GM21825 (cell line): ENCODE measurements around the gene SACS.
"Not testable (repeated sequence)": the region's sequence is repeated elsewhere in the genome, so short reads cannot be mapped to it uniquely, and the experiment has no call there.

Experiments used
- ATAC-seq: cut with Tn5 transposase; IDR thresholded peaks from one replicate; pipeline ENCODE4 v1.9.1; 2021; ENCODE audit warnings: mild to moderate bottlenecking, moderate library complexity; ENCODE audit not compliant: unreplicated experiment

The SACS gene

DNA sequence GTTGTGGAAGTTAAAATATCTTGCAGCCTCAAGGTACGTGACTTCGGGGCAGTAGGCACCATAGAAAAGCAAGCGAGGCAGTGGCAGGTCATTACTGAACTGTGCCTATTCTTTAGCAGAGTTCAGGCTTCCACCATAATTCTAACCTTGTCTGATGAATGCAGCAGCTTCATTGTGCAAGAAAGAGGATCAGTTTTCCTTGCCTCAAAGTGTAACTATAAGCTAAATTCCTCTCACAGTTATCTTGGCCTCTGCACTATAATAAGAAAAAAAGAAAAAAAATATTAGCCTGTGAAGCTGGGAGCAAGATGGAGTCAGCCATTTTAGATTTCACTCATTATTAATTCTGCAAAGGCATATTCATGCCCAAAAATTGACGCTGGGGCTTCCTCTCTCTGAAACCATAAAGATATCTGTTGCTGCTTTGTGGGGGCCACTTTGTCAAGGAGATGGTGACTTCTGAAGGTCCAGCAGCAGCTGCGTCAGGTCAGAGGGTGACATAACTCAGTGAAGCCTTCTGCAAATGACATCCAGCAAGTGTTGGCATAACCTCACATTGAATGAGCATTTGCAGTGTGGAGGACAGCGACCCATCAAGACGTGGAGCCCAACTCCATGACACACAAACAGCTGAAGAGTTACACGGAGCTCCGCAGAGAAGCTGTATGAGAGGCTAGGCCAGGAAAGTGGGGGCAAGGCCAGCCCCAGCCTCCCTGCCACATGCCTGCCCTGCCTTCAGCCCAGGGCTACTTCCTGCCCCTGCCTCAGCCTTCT lies 23.1 kb upstream of the SACS start:
- ATAC-seq: no peak

DNA sequence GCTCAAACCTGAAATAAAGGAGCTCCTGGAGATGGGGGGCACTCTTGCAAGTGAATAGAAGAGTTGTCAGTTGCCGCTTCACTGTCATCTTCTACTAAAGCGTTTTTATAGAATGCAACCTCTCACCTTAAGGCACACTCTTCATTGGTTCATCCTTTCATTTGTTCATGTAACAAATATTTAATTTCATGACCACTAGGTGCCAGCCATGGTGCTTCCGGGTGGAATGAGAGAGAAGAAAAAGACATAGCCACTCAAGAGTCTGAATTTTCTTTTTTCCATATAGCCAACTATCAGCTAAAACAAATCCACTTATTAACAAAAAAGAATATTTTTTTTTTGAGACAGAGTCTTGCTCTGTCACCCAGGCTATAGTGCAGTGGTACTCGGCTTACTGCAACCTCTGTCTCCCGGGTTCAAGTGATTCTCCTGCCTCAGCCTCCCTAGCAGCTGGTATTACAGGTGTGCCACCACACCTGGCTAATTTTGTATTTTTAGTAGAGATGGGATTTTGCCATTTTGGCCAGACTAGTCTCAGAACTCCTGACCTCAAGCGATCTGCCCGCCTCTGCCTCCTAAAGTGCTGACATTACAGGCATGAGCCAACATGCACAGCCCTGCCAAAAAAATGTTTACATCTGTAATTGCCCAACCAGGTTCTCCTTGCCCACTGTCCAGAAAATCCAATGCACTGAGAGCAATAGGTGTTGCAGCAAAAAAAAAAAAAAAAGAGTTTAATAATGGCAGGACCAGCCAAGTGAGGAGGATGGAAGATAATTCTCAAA lies 22.1 kb upstream of the SACS start:
- ATAC-seq: no peak

DNA sequence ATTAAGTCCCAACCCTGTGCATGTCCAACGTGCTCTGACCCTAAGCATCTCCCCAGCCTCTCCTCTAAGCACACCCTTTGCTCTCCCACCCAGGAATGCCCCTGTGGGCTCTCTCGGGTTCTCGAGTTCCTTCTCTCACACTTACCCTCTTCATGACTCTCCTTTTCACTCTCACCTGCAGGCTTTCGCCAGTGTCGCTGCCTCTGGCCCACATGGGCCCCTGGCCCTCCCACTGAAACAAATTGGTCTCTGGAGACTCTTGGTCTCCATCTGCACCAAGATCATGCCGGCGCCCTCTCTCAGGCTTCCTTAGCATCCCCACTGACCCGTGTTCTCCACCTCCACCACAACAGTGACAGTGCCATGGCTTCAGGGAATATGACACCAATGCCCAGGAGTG lies 19.6 kb upstream of the SACS start:
- no peak for ATAC-seq

DNA sequence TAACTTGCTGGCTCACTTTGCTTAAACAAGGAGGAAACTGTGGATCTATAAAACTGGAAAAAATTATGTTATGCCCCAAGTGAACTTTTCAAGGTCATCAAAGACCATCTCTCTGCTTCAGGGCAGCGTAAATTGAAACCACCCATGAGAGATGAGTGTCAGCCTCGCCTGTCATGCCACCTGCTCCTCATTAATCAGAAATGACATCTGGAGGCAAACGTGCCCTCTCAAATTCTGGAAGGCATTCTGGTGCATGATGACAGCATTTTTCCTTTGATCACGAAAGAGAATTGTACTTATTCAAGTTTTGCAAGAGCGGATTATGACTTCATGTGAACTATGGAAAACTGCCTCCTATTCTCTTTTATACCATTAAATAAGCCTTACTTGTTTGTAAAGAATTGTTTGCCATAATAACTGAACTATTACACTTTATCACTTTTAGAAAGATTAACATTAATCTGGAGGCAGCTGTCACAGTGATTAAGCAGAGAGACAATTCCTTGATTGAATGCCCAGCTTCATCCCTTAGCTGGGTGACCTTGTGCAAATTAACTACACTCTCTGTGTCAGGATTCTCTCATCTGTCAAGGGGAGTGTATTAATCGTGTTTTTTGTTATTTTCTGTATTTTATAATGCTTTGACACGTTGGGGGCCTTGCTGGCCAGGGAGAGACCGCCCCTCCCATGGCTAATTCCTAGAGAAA lies 17.0 kb upstream of the SACS start:
- ATAC-seq: no peak

DNA sequence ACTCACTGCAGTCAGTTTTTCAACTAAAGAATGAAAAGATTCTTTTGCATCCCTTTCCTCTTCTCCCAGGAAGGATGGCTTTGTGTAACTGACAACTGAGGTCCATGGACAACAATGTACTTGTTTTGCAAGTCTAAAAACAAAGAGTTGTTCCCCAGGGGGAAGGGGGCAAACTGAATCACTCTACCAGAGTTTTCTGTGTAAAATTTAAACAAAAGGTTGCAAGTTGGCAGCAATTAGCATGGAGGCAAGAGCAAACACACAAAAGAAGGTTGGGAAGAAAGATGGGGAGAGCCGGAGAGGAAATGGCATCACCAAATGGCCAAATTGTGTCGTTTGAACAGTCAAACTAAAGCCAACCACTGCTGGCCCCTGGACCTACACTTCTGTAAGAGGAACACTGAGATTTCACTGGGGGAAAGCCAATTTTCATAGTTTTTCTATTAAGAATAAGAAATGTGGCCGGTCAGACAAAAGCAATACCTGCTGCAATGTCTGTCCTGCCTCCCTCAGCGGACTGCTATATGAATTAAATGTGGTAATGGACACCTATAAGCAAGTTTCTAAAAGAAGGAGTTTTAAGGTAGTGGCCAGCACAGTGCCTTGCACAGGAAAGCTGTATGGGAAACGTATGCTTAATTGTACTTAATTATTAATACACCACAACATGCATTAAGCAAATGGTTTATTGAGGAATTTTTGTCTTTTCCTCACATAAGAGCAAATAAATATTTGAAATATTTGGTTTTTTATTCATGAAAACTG lies 16.1 kb upstream of the SACS start:
- no peak for ATAC-seq

DNA sequence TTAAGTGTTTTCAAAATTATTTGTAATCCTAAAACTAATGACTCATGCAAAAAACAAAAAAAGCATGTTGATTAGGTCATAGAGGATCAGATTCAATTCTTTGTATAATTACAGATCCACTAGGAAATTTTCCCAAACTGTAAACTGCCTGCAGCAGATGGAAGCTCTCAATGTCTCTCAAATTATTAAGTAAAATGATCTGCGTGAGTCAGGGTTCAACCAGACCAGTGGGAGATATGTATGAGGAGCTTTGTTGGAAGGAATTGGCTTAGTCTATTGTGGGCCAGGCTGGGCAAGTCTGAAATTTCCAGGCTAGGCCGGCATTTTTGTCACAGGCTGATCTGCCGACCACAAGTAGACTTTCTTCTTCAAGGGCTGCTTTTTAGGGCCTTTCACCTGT lies 14.4 kb upstream of the SACS start:
- ATAC-seq: no peak

DNA sequence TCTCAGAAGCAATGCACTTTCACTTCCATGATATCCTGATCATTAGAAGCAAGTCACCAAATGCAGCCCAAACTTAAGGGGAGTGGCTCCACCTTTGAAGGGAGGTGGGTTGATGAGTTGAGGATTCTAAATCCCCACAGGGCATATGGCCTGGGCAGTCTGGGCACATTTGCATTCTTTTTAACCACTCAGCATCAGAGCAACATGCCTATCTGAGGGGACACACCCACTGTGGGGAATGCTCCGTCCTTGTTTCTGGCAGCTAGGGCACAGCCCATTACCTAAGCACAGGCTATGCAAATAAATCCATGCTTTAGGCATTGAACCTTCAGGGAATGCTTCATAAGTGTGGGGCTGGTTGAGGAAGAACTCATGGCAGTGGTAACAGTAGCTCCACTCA lies 12.3 kb upstream of the SACS start:
- no peak for ATAC-seq

DNA sequence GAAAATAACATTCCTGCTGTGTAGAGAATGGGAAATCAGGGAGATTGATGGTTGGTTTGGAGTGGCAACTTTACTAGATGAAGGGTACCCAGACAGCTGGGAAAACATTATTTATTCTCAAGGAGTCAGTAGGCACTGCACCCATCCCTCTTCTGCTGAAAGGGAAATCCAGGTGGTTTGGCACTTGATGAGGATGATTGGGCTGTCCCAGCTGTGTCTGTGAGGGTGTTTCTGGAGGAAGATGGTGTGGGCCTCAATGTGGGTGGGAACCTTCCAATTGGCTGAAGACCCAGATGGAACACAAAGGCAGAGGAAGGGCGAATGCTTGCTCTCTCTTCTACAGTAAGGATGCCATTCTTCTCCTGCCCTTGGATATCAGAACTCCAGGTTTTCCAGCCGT lies 10.4 kb upstream of the SACS start:
- ATAC-seq: no peak

DNA sequence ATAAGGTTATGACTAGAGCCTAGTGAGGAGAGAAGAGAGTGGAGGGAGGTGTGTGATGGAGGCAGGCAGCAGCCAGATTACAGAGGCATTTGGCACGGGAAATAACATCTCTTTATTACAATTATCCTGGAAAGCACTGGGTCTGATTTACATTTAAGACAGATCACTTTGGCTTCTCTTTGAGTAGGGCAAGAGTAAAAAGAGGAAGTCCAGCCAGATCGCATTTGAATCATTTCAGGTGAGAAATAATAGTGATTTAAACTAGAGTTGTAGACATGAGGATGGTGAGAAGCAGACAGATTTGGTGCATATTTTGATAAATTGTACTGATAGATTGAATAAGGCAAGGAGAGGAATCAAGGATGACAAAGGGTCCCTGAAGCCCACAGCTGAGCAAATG lies 9.6 kb upstream of the SACS start:
- ATAC-seq: no peak

DNA sequence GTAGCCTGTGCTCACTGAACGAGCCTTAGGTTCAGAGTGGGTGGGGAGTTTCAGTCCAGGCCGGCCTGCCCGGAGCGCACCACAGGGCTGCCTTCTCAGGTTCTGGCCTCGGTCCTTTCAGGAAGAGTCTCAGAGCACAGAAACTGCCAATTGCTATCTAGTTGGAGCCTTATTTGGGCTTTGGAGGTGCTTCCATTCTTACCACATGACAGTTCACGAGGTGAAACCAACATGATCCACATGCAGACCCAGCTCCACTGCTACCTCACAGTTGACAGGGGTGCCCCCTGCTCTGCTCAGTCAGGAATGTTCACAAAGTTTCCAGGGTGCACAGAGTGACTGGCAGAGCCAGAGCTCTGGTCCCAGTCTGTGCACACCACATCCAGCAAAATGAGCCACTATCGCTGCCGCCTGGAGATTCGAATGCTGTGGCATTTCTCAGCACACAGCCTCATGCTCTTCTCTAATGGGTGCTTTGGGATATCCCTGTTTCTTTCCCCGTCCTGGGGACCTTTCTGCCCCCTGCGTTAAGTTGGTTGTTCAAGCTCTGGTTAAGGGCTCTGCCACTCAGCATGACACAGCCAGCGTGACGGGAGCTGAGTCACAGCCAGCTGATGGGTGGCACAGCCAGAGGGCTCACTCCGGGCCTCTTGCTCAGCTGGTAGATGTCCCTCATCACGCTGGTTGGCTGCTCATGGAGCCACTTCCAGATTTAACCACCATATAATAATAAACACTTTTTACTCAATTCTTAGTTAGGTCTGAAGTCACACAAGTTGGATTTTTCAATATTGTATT lies 7.5 kb upstream of the SACS start:
- ATAC-seq: no peak

DNA sequence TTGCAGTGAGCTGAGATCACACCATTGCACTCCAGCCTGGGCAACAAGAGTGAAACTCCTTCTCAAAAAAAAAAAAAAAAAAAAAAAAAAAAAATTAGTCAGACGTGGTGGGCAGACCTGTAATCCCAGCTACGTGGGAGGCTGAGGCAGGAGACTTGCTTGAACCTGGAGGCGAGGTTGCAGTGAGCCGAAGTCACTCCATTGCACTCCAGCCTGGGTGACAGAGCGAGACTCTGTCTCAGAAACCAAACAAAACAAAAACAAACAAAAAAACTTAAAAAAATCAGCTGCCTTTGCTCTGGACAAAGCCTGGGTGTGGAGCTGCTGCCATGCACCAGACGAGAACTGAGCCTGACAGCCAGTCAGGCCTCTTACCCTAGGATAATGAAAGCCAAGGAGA lies 6.8 kb upstream of the SACS start:
- not testable (repeated sequence) for ATAC-seq

DNA sequence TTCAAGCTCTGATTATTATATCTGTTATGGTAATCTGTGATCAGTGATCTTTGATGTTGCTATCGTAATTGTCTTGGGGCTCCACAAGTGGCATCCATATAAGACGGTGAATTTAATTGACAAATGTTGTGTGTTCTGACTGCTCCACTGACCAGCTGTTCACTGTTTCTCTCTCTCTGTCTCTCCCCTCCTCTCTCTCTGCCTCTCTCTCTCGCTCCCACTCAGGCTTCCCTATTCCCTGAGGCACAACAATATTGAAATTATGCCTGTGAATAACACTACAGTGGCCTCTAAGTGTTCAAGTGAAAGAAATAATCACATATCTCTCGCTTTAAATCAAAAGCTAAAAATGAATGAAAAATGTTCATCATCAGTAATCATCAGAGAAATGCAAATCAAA lies 4.4 kb upstream of the SACS start:
- ATAC-seq: no peak

DNA sequence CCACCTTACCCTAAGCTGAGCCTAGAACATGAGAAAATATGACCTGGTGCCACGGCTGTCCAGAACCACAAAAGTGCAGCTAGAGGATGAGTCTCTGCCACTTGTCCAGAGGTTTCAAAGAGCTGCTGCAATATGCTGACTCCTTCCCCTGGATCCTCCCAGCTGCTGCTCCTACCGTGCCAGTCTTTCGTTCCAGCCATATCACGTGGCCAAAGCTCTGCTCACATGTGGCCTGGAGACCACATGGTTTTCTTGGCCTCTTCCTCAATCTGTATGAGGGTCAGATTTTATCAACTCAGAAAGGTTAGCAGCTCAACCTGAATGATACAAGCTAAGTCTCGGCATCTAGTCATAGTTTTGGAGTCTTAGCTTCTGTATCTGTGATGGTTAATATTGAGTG lies 3.2 kb upstream of the SACS start:
- ATAC-seq: no peak

DNA sequence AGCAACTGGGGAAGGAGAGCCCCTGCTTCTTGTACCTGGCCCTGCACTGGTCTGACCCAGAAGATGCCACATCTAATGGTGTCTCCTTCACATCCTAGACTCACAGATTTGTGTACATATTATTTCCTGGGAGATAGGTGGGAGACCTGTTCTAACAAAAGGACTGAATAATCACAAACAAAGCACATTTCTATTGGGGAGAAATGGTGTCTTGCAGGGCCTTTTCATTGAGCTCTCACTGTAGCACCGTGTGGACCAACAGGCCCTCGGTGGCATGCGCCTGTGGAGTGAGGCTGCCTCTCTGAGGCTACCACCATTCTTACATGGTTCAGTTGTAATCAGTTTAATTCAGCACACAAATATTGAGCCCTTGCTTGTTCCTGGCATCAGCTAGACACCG lies 989 bp upstream of the SACS start:
- ATAC-seq: no peak

DNA sequence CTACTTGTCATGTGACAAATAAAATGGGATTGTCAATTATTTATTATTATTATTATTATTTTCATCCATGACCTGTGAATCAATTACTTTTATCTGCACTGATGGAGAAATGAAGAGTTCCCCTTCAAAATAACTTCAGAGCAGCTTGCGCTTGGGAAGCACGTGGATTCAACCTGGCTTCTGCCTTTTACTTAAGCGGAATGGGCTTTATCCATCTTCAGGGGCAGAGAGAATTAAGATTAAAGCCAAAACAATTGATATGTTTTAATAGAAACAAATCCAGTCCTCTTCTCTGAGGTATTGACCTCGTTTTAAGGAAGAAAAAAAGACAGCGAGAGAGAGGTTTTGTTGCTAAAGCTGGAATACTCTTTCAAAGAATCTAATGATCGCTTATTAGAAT lies 876 bp downstream of the SACS start:
- ATAC-seq: no peak

DNA sequence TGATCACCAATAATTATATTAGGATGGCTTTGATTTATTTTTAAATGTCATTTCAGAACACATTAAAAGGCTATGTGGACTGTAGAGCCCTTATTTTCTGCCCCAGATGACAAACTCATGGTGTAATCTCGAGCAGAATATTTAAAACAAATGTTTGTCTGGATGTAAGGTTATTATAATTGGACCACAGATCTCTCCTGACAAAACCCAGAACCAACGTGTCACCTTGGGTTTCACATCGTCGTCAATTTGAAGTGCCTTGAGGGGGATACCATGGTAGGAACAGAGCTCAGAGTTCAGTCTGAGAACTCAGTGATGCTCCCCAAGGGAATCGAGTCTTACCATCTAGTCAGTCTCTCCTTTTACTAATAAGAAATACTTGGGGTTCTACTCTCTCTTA lies 2.8 kb downstream of the SACS start:
- no peak for ATAC-seq

DNA sequence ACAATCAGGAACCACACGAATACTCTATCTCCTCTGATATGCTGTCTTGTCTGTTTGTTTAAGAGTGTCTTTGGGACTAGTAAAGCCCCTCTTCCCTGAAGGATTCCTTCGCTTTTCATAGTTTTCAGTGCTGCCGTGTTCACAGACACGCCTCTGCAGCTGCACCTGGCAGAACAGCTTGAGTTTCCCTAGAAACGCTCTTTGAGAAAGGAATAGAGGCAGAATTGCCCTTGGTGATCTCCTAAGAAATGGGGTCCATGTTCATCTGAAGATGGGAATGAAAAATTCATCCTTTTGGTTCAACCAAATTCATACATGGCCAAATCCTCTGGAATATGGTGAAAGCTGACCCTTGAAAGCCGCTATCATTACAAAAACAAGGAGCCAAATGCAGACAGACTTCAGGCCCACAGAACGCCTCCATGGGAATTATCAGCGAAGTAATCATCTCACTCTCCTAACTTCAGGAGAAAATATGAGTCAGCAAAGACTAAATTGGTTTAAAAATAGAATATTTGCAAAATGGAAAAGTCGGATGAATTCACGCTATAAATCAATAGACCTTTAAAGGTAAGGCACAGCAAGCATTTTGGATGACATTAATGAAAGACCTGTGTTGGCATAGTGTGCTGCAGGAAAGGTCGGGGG lies 5.5 kb downstream of the SACS start:
- no peak for ATAC-seq

DNA sequence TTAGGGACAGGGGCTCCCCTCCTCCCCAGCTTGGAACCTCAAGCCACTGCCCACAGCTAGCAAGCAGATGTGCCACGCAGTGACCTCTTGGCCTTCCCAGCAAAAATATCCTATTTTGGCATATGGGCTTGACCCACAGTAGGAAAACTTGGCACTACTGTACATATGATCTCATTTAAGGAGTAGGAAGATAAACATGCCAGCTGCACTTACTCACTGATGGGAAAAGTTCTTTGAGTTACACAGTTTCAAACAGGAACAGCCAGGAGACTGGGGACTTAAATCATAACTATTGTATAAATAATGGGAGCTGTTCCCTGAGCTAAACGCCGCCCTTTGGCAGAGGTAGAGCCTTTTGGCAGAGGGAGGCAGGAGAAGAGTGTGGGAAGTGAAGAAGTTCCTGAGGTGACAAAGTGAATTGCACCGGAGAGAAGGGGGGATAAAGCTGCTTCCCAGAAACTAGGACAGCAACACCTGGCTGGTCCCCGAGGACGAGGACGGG lies 6.1 kb downstream of the SACS start:
- no peak for ATAC-seq

DNA sequence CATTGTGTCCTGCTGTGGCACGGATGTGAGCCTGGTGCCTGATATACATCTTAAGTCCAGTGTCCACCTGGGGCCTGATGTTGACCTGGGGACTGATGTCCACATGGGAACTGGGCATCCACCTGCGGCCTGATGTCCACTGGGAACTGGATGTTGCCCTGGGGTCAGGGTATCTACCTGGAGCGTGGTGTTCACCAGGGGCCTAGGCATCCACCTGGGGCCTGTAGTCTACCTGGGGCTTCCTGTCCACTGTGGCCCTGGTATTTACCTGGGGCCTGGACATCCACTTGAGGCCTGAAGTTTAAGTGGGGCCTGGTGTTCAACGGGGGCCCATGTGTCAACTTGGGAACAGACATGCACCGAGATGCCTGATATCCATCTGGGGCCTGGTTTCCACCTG lies 11.9 kb downstream of the SACS start:
- no peak for ATAC-seq
